GM19467 (cell line): ENCODE data around the gene GEMIN7.
"Not testable (repeated sequence)": the region's sequence is repeated elsewhere in the genome, so short reads cannot be mapped to it uniquely, and the experiment has no call there.

ENCODE experiments used
- ATAC-seq: cut with Tn5 transposase; IDR thresholded peaks from one replicate; pipeline ENCODE4 v1.9.1; 2021; ENCODE audit warnings: mild to moderate bottlenecking, moderate library complexity; ENCODE audit not compliant: unreplicated experiment

The GEMIN7 gene

GRCh38 chr19:45102481-45102880 lies 23.4 kb downstream of the GEMIN7 start:
- ATAC-seq, result no peak

GRCh38 chr19:45103156-45103507 lies 24.1 kb downstream of the GEMIN7 start:
- no peak for ATAC-seq

- ATAC-seq, result no peak
Observed at GRCh38 chr19:45103508-45104319, 24.7 kb downstream of the GEMIN7 start.

GRCh38 chr19:45104658-45105349 lies 25.7 kb downstream of the GEMIN7 start:
- no peak for ATAC-seq

- ATAC-seq, result not testable (repeated sequence)
Observed at GRCh38 chr19:45106363-45106762, 27.3 kb downstream of the GEMIN7 start.

GRCh38 chr19:45107621-45108150 lies 28.6 kb downstream of the GEMIN7 start:
- ATAC-seq, result no peak

GRCh38 chr19:45110851-45111266 lies 31.8 kb downstream of the GEMIN7 start:
- no peak for ATAC-seq

GRCh38 chr19:45112111-45112827 lies 33.2 kb downstream of the GEMIN7 start:
- ATAC-seq, result no peak

GRCh38 chr19:45113628-45114027 lies 34.6 kb downstream of the GEMIN7 start:
- no peak for ATAC-seq

GRCh38 chr19:45114116-45114515 lies 35.1 kb downstream of the GEMIN7 start:
- ATAC-seq, result no peak

- ATAC-seq, result no peak
Observed at GRCh38 chr19:45115809-45116615, 37.0 kb downstream of the GEMIN7 start.

- ATAC-seq, result no peak
Observed at GRCh38 chr19:45117167-45117594, 38.1 kb downstream of the GEMIN7 start.

- ATAC-seq, result no peak
Observed at GRCh38 chr19:45117671-45118070, 38.6 kb downstream of the GEMIN7 start.

GRCh38 chr19:45118106-45118505 lies 39.0 kb downstream of the GEMIN7 start:
- no peak for ATAC-seq

- not testable (repeated sequence) for ATAC-seq
Observed at GRCh38 chr19:45118591-45119355, 39.7 kb downstream of the GEMIN7 start.

- ATAC-seq, result no peak
Observed at GRCh38 chr19:45119582-45119981, 40.5 kb downstream of the GEMIN7 start.

GRCh38 chr19:45121827-45122345 lies 42.8 kb downstream of the GEMIN7 start:
- ATAC-seq, result no peak

- ATAC-seq, result no peak
Observed at GRCh38 chr19:45122832-45123231, 43.8 kb downstream of the GEMIN7 start.

- ATAC-seq, result no peak
Observed at GRCh38 chr19:45123440-45123850, 44.4 kb downstream of the GEMIN7 start.

GRCh38 chr19:45124021-45124420 lies 45.0 kb downstream of the GEMIN7 start:
- no peak for ATAC-seq
